Endothelial cell of umbilical vein (primary cell): ENCODE results near the gene JDP2.

Experiments
- EZH2 ChIP-seq: IDR thresholded peaks from 2 replicates; pipeline ENCODE4 v1.6.1; 2012; ENCODE audit warnings: borderline replicate concordance, low read depth, mild to moderate bottlenecking, moderate library complexity, low read length, inconsistent platforms; ENCODE audit not compliant: severe bottlenecking
- FOS ChIP-seq: IDR thresholded peaks from 2 replicates; pipeline ENCODE4 v1.6.1; 2011; ENCODE audit warnings: mild to moderate bottlenecking, low read length, moderate library complexity, borderline replicate concordance; ENCODE audit not compliant: insufficient read depth
- JUN ChIP-seq: IDR thresholded peaks from 2 replicates; pipeline ENCODE4 v1.6.1; 2011; ENCODE audit warnings: borderline replicate concordance, low read depth; ENCODE audit not compliant: insufficient read length, insufficient read depth
- MAX ChIP-seq: IDR thresholded peaks from 2 replicates; pipeline ENCODE4 v1.6.1; 2011; ENCODE audit not compliant: insufficient read depth, insufficient read length
- MYC ChIP-seq: IDR thresholded peaks from one replicate; pipeline ENCODE4 v1.6.1; 2011; ENCODE audit warnings: mild to moderate bottlenecking, low read depth, low read length
- POLR2A ChIP-seq: IDR thresholded peaks from 2 replicates; pipeline ENCODE4 v1.6.1; 2012; ENCODE audit warnings: low read depth, mild to moderate bottlenecking, control low read depth, low read length
- POLR2AphosphoS5 ChIP-seq: IDR thresholded peaks from 2 replicates; pipeline ENCODE4 v1.6.1; 2012; ENCODE audit warnings: low read depth, mild to moderate bottlenecking, control low read depth, low read length, moderate library complexity; ENCODE audit not compliant: insufficient read depth
- TF ChIP-seq, protein P1 (sequence below), 2 donors: IDR thresholded peaks; 1 replicate in 1 of 2; 2 replicates in 1 of 2; pipeline ENCODE4 v1.5.1; 2011; ENCODE audit warnings: low read length in 2 of 2, mild to moderate bottlenecking in 2 of 2, moderate library complexity in 2 of 2, control low read depth in 1 of 2, inconsistent platforms in 1 of 2, low read depth in 1 of 2; ENCODE audit not compliant: insufficient read depth in 1 of 2; ENCODE audit errors: extremely low read depth in 1 of 2

DNA sequence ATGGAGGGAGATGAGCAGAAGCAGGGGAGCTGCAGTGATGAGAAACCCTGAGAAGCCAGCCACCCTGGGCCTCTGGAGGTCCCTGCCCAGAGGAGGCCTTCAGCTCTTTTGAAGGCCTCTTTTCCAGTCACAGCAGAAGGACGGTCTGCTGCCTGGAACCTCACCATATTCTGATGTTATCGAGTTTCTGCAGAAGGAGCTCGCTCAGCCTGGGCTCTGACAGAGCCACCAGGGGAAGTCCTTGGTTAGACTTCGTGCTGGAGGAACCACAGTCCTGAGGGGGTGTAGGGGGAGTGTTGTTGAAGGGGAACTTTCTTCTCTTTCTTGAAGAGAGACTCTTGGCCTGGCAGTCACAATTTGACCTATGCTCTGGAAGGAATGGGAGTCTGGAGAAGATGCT is 69.4 kb downstream of the JDP2 start:
- no peak for TF ChIP-seq POLR2A
- no peak for TF ChIP-seq JUN
- TF ChIP-seq EZH2, result no peak
- TF ChIP-seq, protein P1, sequence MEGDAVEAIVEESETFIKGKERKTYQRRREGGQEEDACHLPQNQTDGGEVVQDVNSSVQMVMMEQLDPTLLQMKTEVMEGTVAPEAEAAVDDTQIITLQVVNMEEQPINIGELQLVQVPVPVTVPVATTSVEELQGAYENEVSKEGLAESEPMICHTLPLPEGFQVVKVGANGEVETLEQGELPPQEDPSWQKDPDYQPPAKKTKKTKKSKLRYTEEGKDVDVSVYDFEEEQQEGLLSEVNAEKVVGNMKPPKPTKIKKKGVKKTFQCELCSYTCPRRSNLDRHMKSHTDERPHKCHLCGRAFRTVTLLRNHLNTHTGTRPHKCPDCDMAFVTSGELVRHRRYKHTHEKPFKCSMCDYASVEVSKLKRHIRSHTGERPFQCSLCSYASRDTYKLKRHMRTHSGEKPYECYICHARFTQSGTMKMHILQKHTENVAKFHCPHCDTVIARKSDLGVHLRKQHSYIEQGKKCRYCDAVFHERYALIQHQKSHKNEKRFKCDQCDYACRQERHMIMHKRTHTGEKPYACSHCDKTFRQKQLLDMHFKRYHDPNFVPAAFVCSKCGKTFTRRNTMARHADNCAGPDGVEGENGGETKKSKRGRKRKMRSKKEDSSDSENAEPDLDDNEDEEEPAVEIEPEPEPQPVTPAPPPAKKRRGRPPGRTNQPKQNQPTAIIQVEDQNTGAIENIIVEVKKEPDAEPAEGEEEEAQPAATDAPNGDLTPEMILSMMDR (IDR thresholded peaks at IDR 0.05; ENCODE audit: extremely low read depth in 1 of 2, insufficient read depth in 1 of 2, low read depth in 1 of 2, low read length in 2 of 2), result no peak
- TF ChIP-seq POLR2AphosphoS5, result no peak
- no peak for TF ChIP-seq FOS
- TF ChIP-seq MYC, result no peak
- TF ChIP-seq MAX, result no peak
